HG03196 (cell line): Measurements from ENCODE around the gene VAV3.
"Not testable (repeated sequence)": the region's sequence is repeated elsewhere in the genome, so short reads cannot be mapped to it uniquely, and the experiment has no call there.

Experiments
- ATAC-seq: cut with Tn5 transposase; IDR thresholded peaks from one replicate; pipeline ENCODE4 v1.9.1; 2021; ENCODE audit not compliant: unreplicated experiment

VAV3 gene, protein sequence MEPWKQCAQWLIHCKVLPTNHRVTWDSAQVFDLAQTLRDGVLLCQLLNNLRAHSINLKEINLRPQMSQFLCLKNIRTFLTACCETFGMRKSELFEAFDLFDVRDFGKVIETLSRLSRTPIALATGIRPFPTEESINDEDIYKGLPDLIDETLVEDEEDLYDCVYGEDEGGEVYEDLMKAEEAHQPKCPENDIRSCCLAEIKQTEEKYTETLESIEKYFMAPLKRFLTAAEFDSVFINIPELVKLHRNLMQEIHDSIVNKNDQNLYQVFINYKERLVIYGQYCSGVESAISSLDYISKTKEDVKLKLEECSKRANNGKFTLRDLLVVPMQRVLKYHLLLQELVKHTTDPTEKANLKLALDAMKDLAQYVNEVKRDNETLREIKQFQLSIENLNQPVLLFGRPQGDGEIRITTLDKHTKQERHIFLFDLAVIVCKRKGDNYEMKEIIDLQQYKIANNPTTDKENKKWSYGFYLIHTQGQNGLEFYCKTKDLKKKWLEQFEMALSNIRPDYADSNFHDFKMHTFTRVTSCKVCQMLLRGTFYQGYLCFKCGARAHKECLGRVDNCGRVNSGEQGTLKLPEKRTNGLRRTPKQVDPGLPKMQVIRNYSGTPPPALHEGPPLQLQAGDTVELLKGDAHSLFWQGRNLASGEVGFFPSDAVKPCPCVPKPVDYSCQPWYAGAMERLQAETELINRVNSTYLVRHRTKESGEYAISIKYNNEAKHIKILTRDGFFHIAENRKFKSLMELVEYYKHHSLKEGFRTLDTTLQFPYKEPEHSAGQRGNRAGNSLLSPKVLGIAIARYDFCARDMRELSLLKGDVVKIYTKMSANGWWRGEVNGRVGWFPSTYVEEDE

DNA sequence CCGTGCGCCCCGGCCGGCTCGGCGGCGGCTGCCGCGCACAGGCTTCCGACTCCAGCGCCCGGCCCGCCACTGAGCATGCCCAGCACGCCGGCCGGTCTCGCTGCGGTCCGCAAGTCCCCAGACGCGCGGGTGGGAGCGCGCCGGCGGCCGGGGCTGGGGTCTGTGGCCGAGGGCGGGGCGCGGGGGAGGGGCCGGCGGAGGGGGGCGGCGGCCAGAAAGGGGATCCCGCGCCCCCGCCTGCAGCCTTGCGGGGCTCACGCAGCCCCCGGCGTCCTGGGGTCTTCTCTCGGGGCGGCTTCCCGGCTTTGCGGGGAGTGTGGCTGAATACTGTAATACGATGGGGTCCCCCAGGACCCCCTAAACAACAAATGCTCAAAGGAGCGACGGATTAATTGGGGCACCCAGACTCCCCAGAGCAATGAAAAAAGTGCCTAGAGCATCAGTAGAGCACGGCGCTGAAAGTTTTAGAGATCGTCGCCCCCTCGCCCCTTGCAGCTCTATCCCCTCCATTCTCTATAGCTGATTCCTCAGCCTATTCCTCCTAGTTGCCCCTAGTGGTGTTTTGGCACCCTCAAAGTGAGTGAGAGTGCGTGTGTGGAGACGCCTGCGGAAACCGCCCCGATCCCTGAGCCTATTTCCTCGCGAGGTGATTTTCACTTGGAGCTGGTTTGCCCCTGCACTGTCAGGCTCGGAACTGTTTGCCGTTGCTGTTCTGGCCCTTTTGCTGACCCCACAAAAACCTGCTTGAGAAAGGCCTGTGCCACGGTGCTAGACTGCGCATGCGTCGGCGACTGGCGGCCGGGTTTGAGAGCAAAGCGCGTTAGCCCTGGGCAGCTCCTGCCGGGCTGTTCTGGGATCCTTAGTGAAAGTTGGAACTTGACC lies at the start of gene VAV3:
TSS of gene VAV3 (minus strand) at position 71 of the 882 bp plus-strand sequence. CDS start 311 bp downstream, outside the sequence.
- ATAC-seq: no peak

DNA sequence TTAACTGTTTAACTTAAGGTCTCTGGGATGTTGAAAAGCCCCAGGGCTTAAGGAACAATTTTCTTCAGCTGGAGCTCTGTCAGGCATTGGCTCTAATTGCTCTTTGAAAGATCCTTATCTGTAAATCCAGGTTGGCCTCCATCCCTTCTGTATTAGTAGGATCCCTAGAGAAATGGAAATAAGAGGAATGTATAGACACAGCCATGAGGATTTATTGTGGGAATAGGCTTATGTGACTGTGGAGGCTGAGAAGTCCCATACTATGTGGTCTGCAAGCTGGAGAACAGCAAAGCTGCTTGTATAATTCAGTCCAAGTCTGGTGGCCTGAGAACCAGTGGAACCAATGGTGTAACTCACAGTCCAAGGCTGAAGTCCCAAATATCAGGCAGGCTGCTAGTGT lies 47.6 kb upstream of the VAV3 start:
- no peak for ATAC-seq

DNA sequence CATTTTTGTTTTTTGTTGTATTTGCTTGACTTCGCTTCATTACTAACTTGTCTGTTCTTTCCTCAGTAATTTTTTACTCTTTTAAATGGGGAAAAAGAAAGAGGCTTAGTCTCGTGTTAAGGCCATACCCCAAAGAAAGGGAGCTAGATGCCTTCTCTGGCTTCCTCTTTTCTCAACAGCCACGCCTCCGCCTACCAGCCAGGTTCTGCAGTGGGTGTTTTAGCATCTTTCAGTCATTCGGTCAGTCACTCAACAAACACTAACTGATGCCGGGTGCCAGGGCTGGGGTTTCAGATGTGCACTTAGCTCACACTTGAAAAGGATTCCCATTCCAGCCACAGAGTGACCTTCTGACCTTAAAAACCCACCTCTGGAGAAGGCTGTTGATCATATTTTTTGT lies 46.3 kb upstream of the VAV3 start:
- ATAC-seq: no peak

DNA sequence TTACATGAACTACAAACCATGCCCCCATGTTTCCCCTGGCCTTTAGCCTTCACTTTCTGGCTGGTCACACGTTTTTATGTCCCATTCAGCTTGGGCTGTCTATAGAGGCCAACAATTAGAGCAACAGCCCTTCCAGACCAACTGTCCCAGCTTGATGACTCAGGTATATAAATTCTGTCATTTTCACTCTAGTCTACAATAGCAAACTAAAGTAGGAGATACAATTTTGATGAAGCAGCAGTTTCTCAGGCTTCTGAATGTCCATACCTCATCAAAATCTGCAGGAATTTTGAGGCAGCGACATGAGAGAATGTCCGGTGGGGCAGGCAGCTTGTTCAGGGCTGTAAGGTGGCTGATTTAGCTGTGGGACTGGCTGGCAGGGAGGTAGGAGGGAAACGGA lies 45.6 kb upstream of the VAV3 start:
- no peak for ATAC-seq

DNA sequence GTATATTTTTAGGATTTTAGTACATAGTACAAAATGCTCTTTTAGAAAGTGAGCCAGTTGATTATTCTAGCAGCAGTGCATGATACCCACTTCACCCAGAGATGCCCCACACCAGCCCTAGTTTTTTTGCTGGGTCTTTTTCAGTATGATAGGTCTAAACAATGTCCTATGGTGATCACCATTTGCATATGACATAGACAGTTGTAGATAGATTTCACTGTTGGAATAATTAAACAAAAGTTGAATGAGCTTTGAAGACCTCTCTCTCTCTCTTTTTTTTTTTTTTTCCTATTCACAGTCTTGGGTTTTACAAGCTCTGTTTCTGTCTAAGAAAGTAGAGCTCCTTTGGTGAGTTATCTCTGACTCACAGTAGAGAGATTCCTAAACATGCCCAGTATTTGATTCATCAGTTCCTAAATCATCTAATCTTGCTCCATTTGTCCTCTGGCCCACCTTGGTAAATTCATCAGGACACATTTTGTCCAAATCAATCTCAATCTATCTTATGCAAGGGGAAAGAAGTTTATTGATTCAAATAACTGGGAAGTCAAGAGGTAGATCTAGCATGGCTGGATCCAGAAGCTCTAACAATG lies 44.7 kb upstream of the VAV3 start:
- no peak for ATAC-seq

DNA sequence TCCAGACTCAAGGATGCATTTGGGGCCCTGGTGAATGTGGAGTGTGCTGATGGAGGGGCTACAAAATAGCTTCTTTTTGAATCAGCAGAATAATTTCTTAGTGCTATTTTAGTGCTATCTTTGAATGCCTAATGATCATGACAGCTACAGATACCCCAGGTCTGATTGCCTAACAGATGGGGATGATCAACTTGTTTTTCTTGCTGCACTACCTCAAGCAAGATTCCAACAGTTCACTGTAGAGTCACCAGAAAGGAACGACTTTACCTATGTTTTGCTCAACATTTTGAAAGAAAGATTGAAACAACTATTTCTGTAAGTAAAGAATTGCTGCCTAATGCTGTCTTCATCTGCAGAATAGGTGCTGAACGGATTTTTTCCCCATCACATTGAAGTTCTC lies 42.6 kb upstream of the VAV3 start:
- no peak for ATAC-seq

DNA sequence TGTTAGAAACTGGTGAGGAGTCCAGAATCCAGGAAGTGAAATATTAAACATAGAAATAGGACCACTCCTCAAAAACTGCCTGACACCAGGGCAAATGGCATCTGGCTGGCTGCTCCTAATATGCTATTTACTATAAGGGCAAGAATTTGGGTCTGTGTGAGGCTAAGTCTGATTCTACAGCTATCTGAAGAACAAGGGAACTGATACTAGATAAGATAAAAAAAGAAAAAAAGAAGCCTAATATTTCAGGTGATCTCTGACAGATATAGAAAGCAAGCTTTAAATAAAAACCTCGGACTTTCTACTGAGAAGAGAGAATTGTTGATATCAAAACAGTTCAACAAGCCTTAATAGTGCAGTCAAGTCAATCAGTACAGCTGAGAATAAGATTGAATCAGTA lies 42.1 kb upstream of the VAV3 start:
- ATAC-seq: no peak

DNA sequence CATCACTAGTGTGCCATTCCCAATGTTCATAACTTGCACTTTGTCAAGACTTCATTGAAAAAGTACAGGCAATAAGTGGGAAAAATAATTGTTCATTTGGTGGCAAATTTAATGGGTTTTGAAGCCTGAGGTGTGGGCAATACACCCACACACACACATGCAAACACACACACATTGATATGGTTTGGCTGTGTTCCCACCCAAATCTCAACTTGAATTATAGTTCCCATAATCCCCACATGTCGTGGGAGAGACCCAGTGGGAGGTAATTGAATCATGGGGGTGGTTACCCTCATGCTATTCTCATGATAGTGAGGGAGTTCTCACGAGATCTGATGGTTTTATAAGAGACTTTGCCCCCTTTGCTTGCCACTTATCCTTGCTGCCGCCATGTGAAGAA lies 39.9 kb upstream of the VAV3 start:
- not testable (repeated sequence) for ATAC-seq

DNA sequence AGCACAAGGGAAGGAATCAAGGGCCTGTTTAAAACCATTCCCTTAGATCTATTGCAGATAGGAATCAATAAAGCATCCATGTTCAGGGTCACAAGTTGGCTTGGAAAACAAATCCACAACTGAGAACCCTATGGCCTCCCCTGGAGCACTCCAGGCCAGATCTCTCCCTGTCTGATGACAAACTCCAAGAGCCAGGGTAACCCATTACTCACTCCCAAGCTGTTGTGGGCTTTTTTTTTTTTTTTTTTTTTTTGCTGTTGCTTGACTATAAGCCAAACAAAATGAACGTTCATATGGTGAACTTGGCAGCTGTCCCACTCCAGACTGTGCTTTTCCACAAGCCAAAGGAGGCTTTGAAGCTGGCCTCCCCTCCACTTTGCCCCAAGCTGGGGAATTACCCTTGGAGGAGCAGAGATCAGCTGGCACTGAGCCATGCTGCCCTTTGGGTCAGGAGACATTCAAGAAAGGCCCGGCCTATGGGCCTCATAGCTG lies 35.7 kb upstream of the VAV3 start:
- no peak for ATAC-seq

DNA sequence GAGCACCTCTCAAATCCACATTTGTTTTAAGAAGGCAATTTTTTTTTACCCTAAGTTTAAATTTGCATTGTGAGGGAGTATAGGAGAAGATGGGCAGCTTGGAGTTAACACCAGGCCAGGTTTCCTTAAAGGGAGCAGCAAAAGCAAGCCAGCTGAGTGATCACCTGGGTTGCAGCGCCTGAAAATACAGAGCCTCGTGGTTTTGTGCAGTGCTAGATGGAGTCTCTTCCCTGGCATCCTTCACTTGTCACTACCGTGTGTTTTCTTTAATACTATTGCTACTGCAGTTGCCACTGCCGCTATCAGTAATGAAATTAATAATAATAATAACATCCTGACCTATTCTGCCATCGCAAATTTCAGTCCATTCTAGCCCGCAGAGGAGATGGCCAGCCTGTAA lies 35.2 kb upstream of the VAV3 start:
- no peak for ATAC-seq

DNA sequence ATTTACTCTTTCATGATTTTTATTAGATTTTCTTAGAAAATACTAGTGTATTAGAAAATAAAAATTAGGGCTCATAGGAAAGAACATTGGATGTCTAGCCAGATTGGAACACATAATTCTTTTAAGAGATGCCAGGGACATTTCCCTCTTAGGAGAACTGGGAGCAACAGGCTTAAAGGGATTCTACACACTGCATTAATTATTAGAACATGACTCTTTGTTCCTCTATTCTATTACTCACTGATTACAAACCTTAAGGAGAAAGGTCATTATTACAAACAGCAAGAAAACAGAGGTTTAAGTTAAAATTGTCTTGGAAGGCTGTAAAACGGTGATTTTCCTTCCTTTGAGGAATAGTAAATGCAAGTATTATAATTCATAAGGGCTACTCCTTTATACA lies 32.9 kb upstream of the VAV3 start:
- no peak for ATAC-seq

DNA sequence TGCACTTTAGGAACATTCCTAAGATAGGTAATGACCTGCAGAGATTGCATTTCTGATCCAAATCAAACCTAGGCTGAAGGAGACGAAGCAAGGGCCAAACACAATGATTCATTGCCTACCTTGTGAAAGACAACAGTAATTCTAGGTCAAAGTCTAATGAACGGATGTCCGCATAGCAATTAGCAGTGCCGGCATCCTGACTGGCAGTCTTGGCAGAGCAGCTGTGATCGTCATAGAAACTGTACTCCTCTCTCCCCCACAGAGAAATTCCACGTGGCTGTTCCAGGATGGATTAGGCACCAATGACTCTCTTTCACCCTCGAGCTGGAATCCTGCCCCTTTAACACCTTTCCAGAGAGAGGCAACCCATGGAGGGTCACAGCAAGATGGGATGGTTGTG lies 28.9 kb upstream of the VAV3 start:
- no peak for ATAC-seq

DNA sequence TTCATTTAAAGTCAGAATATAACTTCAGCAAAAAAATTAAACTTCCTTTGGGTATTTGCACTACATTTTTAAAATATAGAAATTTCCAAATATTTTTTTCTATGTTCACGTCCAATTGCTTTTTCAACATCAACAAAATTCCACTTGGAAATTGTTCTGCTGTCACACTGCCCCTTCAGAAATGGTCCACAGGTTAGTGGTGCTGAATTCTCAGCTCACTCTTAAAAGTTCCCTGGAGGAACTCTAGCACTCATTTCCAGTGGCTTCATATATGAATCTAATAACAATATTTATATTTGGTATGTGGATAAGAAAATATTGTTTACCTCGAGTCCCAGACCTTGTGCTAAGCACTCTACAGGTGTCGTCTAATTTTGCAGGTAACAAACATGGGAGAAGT lies 27.4 kb upstream of the VAV3 start:
- ATAC-seq: no peak

DNA sequence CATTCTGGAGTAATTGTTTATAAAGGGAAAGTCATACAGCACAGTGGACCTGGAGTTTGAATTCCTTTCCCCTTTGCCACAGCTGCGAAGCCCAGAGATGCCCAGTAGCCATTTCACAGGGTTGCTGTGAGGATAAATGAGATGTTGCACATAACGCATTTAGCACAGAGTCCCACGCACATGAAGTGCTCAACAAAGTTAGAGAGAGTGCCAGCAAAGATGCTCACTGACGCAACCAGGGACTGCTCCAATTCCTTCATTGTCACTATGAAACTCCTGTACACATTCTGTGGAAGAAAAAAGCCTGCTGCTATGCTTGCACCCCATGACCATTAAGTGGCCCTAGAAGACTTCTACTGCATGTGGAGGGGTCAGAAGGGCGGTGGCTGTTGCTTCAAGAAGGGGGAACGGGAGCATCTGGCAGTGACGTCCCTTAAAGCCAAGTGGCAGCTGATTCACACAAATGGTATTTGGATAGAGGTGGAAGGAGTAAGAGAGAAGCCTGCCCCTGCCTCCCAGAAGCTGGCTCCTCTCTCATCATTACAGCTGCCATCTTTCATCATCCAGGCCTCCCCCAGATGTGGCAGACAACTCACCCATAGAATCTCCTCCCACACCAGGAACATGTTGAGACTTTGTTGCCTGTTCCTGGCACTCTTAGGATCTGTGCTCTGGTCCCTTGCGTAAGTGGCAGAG lies 26.5 kb upstream of the VAV3 start:
- ATAC-seq: no peak

DNA sequence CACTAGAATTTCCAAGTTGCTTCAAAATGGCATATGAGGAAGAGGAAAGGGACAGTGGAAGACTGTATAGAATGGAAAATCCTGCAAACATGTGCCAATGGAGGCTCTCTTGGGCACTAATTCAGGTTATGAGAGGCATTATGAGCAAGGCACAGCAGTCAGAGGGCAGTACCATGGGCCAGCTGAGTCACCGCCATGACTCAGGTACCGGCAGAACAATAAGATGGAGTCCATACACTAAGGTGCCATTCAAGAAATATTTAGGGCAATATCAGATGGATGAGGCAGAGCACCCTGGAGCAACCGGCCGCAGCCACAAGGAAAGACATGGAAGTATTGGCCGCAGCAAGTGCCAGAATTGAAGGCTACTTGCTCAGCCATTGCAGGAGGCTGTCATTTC lies 25.6 kb upstream of the VAV3 start:
- ATAC-seq: no peak

DNA sequence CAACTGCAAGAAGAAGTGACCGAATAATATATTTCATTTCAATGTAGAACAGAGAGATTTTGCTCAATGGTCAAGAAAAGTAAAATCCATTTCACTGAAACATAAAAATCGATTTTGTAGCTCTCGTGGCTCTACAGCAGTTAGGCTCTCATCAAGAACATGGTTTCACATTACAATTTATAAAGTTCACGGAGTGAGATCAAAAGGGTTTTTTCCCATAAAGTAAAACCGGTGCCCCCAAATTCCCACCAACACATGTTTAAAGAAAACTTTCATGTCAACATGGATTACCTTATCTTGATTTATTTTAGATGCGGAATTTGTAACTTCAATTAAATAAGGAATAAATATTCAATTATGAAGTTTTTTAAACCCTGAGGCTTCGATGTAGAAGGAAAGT lies 16.3 kb upstream of the VAV3 start:
- ATAC-seq: no peak

DNA sequence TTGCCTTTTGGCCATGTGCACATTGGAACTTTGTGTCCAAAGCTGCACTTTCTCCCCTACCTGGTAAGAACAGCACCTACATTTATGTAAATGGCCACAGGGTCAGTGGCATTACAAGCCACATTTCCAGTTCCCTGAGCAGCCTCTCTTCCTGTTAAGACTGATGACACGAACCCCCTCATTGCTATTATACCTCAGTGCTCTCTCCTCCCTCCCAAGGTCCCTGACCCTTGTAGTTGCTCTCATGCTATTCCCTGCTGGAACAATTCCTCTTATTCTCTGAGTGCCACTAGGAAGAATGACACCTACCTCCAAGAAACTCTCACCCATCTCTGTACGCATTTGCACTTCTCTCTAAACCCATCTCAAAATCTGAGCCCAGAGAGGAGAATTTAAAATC lies 14.9 kb upstream of the VAV3 start:
- no peak for ATAC-seq

DNA sequence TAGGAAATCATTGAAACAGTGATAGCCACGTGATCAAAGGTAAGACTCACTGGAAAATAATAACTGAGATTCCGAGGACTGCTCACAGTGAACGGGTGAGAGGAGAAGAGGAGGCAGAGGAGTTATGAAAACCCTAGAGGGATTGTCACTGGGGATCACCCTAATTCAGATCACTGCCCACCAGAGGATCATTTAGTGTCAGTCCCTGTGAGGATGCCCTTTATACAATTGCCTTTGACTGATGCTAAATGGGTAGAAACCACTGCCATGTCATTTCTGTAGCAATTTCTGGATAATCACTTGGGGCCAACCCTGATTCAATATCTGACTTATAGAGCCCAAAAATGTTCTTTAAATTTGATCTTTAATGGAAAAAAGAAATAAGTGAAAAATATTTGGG lies 14.1 kb upstream of the VAV3 start:
- ATAC-seq: no peak

DNA sequence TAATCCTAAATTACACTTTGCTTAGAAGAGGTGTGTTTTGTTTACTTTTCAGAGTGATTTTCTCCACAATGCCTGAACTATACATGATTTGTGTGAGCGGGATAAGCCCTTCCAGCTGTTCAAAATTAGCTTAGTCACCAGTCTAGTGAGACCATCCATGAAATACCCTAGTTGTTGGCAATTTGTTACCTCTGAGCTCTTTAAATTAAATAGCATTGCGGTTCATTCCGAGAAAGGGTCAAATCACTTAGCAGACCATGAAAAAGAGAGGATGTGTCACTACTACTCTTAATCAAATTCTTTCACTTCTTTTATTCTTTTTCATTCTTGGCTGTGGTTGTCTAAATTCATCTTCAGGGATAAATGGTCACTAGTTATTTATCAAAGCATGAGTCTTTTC lies 11.9 kb upstream of the VAV3 start:
- no peak for ATAC-seq

DNA sequence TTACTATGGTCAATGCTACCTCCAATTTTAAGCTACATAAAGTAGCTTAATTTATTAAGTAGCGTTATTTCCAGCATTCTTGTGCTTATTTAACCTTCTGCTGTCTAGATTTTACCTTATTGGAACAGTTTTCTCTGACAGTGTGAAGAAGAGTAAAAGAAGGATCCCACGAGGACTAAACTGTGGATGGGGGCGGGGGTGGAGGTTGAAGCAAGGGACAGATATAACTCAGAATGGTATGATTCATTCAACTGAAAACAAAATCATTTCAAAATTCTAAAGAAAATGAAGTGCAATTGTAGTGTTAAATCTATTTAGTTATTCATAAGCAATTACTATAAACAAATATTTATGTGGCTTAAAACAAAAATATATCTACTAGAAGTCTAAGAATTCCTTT lies 11.5 kb upstream of the VAV3 start:
- ATAC-seq: no peak
